Heart right ventricle (tissue), 16 donors: ENCODE results near the gene M1AP. TPM values are rescaled to one million over a fixed set of nuclear protein-coding genes. Genes with fewer than 3 reads are reported as not detected.

Source experiments
- ATAC-seq, 8 donors: fragments of 200-7000 bp; cut with Tn5 transposase; one replicate each; pipeline ENCODE4 v1.9.1; 2020; ENCODE audit warnings: mild to moderate bottlenecking in 8 of 8, moderate library complexity in 8 of 8, moderate number of reproducible peaks in 1 of 8
- DNase-seq, 2 donors: peaks; one replicate each; pipeline ENCODE4 v3.0.0-alpha.2; 2020
- H3K27ac ChIP-seq, 10 donors: fragments of 200-600 bp; sonication (generic) in 2 of 10; one replicate each; pipeline versions ENCODE4 v1.5.0 to v1.8.0; 2020 to 2022; ENCODE audit warnings: mild to moderate bottlenecking in 3 of 10
- H3K27me3 ChIP-seq, 7 donors: fragments of 200-600 bp; one replicate each; pipeline ENCODE4 v1.8.0; 2021 to 2022; ENCODE audit warnings: mild to moderate bottlenecking in 2 of 7
- H3K36me3 ChIP-seq, 9 donors: fragments of 200-600 bp; sonication (generic) in 1 of 9; one replicate each; pipeline versions ENCODE4 v1.5.0 to v1.8.0; 2020 to 2022; ENCODE audit warnings: mild to moderate bottlenecking in 2 of 9
- H3K4me1 ChIP-seq, 9 donors: fragments of 200-600 bp; sonication (generic) in 1 of 9; one replicate each; pipeline versions ENCODE4 v1.5.0 to v1.8.0; 2020 to 2022; ENCODE audit warnings: mild to moderate bottlenecking in 4 of 9
- H3K4me3 ChIP-seq, 10 donors: fragments of 200-600 bp; sonication (generic) in 2 of 10; one replicate each; pipeline versions ENCODE4 v1.5.0 to v1.8.0; 2020 to 2022; ENCODE audit warnings: mild to moderate bottlenecking in 7 of 10, moderate library complexity in 2 of 10
- H3K9me3 ChIP-seq, 11 donors: fragments of 200-600 bp in 10 of 11; sonication (generic) in 2 of 11; one replicate each; pipeline versions ENCODE4 v1.5.0 to v1.8.0; 2013 to 2022; ENCODE audit warnings: mild to moderate bottlenecking in 2 of 11, control low read depth in 1 of 11, moderate library complexity in 1 of 11
- CTCF ChIP-seq, 9 donors: fragments of 200-600 bp; sonication (generic) in 2 of 9; IDR thresholded peaks; one replicate each; pipeline versions ENCODE4 v1.5.0 to v1.8.0; 2021 to 2022; ENCODE audit warnings: antibody characterized with exemption in 9 of 9, mild to moderate bottlenecking in 5 of 9, moderate library complexity in 1 of 9
- WGBS, 2 donors: extraction: QIAGEN DNeasy Blood & Tissue Kit; methylation state at CpG; one replicate each; pipeline ENCODE4 v1.1.7; 2013; ENCODE audit warnings: inconsistent platforms in 1 of 2; 5-methylcytosine and 5-hydroxymethylcytosine counted together
- intact Hi-C, 10 donors: fragments of 100-400 bp; cut with DNase I; formaldehyde crosslinking; loops; one replicate each; pipeline versions ENCODE4 v1.11.1 to v1.14.2; 2022
- polyA plus RNA-seq, 2 donors: library from polyadenylated mRNA; stranded (reverse); fragments of 200-250 nt; gene quantifications; one replicate each; pipeline ENCODE4 v1.2.3, GENCODE V29; 2013
- total RNA-seq, 10 donors: library from RNA; stranded (reverse); fragmentation: NEBNext Ultra II Directional in 3 of 10; extraction: Animal tissue kit (Norgen Biotek cat#: 25700) in 3 of 10; gene quantifications; one replicate each; pipeline versions ENCODE4 v1.2.1 to v1.2.4, GENCODE V29; 2021 to 2023
- donor health status: Arrhythmogenic right ventricular cardiomyopathy.
- donor health status: ischemic (EF 13 %, LVEDD 7.1; RV severe dilation, severe dysfunction).
- donor health status: healthy with polysubstance abuse.
- donor health status: DM: no; HTN: yes; CAD: no.
- donor health status: DM: no; HTN: no; CAD: no.
- donor health status: ischemic (EF 25% LVEDD 6.9; RV normal size, moderate dysfunction).
- donor health status: ischemic (EF 25% LVEDD 5.7; RV mildly dilated, moderate dysfunction).
- donor health status: healthy.
- donor health status: DM: yes; HTN: yes; CAD: no.
- donor health status: Ischemic cardiomyopathy.
- donor health status: ischemic (EF 35%, LVEDD 5.7; RV mildly dilated, moderate dysfunction).
- donor health status: nonischemic (EF 11% LVEDD 7.7; RV severe dilation, severe dysfunction).
- donor health status: DM: yes; HTN: yes; CAD: no.
- donor health status: PGD.
- donor health status: ischemic (EF 29% LVEDD 5.4; RV normal size, mild dysfunction).
- donor health status: nonischemic (EF 23%, LVEDD 6.1; RV moderate dilation, normal function).

M1AP gene
- total and polyA plus RNA-seq, 12 donors = 0.03 to 0.44 (median 0.18) TPM; not detected in 7

- Histone ChIP-seq H3K4me3 (peak overlapping the region; percentile 22 to 82 (median 68)), H3K27me3 (peaks cover 0 to 19% (median 0%) of the 10 kb centered on the region in 7 donors), H3K4me1 (peaks cover 3 to 28% (median 19%) of the 10 kb centered on the region in 9 donors), H3K36me3 (no peaks in the 10 kb centered on the region), H3K9me3 (no peaks in the 10 kb centered on the region), H3K27ac (peak overlapping the region; percentile 57 to 92 (median 80))
- WGBS, 2 donors = 12% methylated on average over 23 to 26 of the region's 26 CpGs
- TF ChIP-seq CTCF (IDR thresholded peaks at IDR 0.05) = no peak
- DNase-seq (no peak), ATAC-seq (peak in 2 of 8 donors; percentile 0 to 2)
- intact Hi-C loops = loop anchor here in 1 of 10 donors (5.0 kb wide), 1 partner anchor 39 kb away; no protein-coding TSS in a partner anchor
These were observed 99.7 kb downstream of the M1AP start for GRCh38 chr2:74548285-74548899.

- H3K27me3 ChIP-seq = peaks cover 0 to 19% (median 0%) of the 10 kb centered on the region in 7 donors
- intact Hi-C loops = loop anchor here in 1 of 10 donors (5.0 kb wide), 1 partner anchor 41 kb away; no protein-coding TSS in a partner anchor
- no peaks in the 10 kb centered on the region for H3K36me3 ChIP-seq
- no peaks in the 10 kb centered on the region for H3K9me3 ChIP-seq
- no peak overlapping the region for H3K27ac ChIP-seq
- TF ChIP-seq CTCF (IDR thresholded peaks at IDR 0.05) = no peak
- H3K4me3 ChIP-seq = no peak overlapping the region
- no peak for ATAC-seq
- WGBS, 2 donors = 74 to 82% methylated on average over 3 of the region's 3 CpGs
- H3K4me1 ChIP-seq = peaks cover 3 to 27% (median 17%) of the 10 kb centered on the region in 9 donors
- no peak for DNase-seq
These were observed 102.1 kb downstream of the M1AP start for GRCh38 chr2:74546004-74546403.

- 88 to 90% methylated on average over 3 of the region's 3 CpGs for WGBS, 2 donors
- no peaks in the 10 kb centered on the region for H3K36me3 ChIP-seq
- no peak for TF ChIP-seq CTCF (IDR thresholded peaks at IDR 0.05)
- H3K4me3 ChIP-seq = no peak overlapping the region
- no peak overlapping the region for H3K27ac ChIP-seq
- H3K27me3 ChIP-seq = peaks cover 0 to 16% (median 0%) of the 10 kb centered on the region in 7 donors
- DNase-seq (no peak), ATAC-seq (no peak)
- H3K9me3 ChIP-seq = no peaks in the 10 kb centered on the region
- H3K4me1 ChIP-seq = peaks cover 7 to 35% (median 15%) of the 10 kb centered on the region in 9 donors
- intact Hi-C loops = loop anchor here in 1 of 10 donors (5.0 kb wide), 1 partner anchor 43 kb away; no protein-coding TSS in a partner anchor
These were observed 103.5 kb downstream of the M1AP start for GRCh38 chr2:74544634-74545033.

GRCh38 chr2:74542978-74543377, 105.2 kb downstream of the M1AP start:
- intact Hi-C loops = no loop called here
- Histone ChIP-seq H3K4me3 (no peak overlapping the region), H3K36me3 (no peaks in the 10 kb centered on the region), H3K27ac (no peak overlapping the region), H3K27me3 (peaks cover 0 to 1% (median 0%) of the 10 kb centered on the region in 7 donors), H3K9me3 (no peaks in the 10 kb centered on the region), H3K4me1 (peaks cover 0 to 22% (median 7%) of the 10 kb centered on the region in 9 donors)
- WGBS, 2 donors = 55 to 72% methylated on average over 1 of the region's 1 CpG
- no peak for TF ChIP-seq CTCF (IDR thresholded peaks at IDR 0.05)
- ATAC-seq = peak in 2 of 8 donors; percentile 35 to 54
- no peak for DNase-seq
